ENCODE data around the gene TAC4.

The TAC4 gene, protein sequence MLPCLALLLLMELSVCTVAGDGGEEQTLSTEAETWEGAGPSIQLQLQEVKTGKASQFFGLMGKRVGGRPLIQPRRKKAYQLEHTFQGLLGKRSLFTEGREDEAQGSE

DNA sequence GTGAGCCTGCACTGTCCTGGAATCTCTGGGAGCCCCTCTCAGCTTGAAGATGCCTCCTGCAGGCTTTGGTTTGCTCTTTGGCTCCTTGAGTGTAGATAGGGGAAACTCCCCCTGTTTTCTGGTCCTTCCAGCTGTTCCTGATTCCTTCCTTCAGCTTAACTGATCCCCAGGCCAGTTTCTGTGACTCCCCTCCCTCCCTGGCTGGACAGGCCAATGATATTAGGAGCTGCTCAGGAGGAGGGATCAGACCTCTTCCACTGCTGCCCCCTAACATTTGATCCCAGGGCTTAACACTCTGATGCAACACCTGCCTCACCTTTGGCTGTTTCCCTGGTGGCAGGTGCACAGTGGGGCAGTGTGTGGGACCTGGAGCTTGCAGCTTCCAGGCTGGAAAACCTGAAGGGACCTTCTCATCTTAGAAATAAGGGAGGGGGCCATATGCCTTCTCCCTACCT, at the start of gene TAC4:
TSS of gene TAC4 (minus strand) at position 51 of the 455 bp plus-strand sequence. CDS start 52 bp downstream, outside the sequence.
- no peak for DNase-seq

DNA sequence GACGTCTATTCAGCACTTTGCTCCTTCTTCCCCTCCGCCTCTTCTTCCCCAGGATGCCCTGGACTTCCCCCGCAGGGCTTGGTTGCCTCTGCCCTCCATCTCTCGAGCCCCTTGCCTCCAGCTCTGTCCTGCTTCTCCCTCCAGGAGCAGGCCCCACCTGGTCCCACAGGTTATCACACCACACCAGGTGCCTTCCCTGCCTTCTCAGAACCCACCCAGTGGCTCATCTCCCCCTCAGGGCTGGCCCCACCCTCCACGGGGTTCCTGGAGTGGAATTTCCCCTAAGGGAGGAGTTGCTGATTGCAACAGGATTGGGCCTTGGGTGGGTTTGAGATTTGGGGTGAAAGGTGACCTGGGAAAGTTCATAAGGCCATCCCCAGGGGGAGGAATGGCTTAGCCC, 49.0 kb upstream of the TAC4 start:
- no peak for DNase-seq

DNA sequence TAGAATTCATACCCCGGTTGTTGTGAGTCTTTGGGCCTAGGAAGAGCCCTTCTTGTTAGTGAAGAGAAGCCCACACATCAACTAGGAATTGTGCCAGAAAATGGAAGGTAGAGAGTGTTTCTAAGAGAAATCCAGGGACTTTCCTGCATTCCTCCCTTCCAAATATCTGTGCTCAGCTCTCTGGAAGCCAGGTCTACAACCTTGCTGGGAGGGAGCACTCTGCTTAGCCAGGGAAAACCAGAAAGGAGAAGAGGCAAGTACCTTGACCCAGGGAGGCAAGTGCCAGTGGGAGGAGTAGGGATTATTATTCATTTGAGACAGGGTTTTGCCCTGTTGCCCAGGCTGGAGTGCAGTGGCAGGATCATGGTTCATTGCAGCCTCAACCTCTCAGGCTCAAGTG, 48.4 kb upstream of the TAC4 start:
- no peak for DNase-seq

DNA sequence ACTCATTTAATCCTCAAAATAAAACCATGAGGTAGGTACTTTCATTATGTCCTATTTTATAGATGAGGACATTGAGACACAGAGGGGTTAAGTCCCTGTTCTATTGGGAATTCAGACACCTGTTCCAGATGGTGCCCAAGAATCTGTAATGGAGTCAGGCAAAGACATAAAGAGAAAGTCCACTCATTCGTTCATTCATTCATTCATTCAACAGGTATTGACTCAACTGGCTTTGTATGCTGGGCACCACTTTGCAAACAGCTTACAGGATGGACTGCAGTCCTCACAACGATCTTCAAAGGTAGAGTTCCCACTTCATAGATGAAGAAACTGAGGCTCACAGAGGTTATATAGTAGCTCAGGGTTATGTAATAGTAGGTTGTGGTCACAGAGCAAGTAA, 47.9 kb upstream of the TAC4 start:
- no peak for DNase-seq

DNA sequence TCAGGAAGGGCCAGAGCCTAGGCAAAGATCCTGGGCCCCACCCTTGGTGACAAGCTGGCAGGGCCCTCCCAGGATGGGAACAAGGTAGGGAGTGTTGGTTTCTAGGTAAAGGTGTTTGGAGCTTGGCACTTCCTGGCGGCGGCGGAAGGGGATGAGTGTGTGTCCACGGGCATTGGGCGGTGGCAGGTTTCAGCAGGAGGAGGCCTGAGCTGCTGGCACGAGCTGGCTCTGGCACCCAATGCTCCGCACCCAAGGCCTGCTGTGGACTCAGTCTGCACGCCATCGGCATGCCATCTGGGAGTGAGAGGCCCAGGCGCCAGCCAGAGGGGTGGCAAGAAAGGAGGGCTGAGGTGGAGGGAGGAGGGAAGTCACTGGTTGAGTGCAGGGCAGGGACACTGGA, 46.9 kb upstream of the TAC4 start:
- DNase-seq, result no peak

DNA sequence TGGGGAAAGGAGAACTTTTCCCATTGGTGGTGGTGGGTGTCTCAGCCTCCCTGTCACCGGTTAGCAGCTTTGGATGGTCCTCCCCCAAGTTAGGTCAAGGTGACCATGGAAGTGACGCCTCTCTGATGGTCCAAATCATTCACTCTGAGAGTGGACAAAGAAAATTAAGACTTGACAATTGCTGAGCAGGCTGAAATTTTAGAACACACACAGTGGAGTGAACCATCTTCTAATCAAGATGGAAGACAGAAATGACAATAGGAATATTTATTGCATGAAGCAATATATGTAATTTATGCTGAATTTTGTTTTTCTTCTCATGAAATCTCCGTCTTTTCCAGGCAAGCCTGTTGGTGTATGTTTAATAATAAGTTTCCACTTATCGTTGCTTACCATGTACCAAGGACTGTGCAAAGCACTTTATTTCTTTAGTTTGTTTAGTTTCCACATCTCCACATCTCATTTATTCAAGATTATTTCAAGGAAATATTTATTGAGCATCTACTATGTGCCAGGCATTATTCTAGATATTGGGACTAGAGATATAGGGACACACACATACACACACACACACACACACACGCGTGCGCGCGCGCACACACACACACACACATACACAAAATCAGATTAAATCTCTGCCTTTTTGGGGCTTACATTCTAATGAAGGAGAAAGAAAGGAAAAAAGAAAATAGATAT, 44.0 kb upstream of the TAC4 start:
- no peak for DNase-seq

DNA sequence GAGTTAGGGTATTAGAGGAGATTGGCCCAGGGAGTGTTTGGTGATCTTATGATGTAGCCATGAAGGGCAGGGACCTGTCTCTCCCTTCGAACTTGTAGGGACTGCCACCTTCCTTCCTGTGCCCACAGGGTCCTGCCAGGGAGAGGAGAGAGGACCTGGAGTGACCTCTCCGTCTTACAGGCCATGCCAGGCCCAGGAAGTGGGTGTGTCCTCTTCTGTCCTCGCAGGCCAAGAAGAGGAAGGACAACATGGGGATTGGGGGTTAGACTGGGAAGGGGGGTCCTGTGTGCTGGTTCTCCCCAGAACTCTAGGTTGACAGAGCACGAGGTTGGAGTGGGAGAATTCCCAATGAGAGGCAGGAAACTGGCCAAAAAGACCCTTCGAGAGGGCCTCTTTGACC, 43.4 kb upstream of the TAC4 start:
- no peak for DNase-seq

DNA sequence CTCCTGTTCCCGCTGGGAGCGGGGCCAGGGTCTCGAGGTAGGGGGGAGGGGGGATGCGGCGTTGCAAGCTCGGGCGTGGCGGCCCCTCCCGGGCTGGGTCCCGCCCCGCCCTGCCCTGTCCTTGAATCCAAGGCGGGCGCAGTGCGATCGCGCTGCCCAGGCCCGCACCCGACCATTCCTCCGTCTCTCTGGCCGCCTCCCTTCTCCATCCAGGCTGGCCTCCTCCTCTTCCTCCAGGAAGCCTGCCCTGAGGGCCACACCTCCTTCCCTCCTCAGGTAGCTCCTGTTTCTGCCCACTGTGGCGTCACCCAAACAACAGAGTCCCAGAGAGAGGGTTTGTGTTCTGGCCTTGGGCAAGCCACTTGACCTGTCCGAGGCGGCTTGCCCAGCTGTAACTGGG, 43.0 kb upstream of the TAC4 start:
- no peak for DNase-seq

DNA sequence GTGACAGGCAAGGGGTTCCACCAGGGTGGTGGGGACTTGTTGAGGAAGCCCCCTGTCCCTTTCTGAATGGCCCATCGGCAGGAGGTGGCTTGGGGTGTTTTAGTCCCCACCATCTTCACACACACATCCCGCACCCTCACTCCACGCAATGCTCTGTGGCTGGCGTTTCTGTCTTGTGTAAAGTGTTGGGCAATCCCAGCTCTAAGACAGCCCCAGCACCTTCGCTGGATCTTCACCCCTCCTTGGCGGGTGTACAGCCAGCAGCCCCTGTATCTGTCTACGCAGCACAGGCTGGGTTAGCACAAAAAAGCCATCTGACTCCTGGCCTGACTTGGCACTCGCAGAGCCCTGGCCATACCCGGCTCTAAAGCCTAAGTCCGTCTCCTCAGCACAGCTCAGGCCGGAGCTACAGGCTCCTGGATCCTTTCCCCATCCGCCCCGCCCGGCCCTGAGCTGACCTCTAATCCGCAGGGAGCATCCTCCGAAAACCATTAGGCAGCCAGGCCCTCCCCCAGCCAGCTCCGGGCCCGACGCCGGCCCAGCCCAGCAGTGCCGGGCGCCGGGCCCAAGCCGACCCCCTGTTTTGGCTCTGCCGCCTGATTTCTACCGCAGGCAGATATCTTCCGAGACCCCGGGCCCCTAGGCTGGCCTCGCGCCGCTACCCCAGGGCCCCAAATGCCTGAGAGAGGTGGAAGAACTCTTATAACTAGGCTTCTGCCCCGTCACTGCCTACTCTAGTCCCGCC, 42.4 kb upstream of the TAC4 start:
- DNase-seq, result no peak

DNA sequence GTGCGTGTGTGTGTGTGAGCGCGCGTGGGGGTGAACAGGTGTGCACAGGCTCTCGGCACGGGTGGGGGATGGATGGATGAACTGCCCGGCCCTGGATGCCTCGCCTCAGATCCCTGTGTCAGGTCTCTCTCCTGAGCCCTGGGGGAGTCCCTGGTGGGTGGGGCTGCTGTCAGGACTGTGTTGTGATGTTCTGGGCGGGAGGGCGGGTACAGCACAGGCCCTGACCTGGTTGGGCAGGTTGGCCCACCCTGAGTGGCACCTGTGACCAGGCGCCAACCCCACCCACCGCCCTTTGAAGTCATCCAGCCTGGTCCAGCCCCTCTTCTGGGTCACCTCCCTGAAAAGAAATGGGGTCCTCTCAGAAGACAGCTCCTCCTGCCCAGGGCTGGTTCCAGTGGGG, 41.6 kb upstream of the TAC4 start:
- DNase-seq, result no peak

DNA sequence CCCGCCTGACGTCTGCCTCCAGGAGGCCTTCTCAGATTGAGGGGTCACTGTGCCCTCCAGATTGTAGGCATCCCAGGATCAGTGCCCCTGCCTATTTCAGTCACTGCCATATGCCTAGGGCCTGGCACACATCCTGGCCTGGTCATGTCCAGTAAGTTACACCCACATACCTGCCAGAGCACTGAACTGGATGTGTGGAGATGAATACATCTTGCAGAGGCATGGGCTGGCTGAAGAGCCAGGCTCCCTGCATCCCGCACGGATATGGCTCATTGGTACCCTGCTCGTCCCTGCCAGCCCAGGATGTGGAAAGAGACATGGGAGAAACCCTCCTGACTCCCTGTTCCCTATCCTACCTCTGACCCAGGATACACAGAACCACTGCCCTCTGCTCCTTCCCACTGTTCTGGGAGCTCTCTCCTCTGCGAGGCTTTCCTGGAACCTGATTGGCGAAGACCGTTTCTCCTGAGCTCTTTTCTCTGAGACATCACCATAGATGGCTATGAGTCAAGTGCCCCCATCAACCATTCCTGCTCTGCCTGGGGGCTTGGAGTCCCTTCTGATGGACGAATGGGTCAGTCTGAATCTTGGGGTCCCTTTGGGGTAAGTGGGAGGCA, 40.0 kb upstream of the TAC4 start:
- DNase-seq, result no peak

DNA sequence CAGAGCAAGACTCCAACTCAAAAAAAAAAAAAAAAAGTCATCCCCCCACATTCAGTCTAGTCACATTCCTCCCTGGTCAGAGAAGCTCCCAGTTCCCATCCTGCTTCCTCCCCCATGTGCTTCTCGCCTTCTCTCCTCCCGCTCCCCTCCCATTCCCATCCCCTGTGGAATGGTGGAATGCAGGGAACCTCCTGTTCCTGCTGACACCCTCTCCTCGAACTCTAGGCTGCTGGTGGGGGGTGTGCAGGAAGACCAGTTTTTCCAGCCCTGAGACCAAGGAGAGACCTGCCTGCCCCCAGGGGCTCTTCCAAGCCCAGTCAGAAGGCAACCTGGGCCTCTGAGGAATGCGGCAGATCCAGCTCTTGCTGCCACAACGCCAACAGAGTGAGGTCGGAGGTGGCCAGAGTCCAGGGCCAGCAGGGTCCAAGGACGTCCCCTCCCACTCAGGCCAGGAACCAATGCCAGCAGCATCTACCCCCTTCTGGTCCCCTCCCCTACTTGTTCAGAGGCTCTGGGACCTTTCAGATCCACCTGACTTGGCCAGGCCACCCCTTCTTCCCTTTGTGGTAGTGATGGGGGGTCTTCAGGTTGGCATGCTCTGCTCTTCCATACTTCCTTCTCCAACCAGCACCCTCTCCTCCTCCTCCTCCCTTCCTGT, 39.3 kb upstream of the TAC4 start:
- no peak for DNase-seq

DNA sequence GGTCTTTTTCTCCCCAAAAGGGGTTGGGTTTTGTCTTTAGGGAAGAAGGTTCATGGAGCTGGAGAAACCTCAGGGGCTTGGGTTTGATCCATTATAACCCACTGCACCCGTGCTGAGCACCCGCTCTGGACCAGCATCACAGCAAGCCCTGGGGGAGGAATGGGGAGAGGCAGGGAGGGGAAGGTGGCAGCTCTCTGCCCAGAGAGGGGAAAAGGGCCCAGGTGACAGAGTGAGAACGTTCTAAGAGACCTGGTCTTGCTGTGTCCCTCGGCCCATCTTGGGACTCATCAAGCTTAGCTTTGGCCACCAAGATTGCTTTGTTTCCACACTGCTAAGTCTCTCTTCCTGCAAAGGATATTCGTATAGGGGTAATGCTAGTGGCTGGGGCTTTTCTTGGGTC, 38.2 kb upstream of the TAC4 start:
- DNase-seq, result no peak

DNA sequence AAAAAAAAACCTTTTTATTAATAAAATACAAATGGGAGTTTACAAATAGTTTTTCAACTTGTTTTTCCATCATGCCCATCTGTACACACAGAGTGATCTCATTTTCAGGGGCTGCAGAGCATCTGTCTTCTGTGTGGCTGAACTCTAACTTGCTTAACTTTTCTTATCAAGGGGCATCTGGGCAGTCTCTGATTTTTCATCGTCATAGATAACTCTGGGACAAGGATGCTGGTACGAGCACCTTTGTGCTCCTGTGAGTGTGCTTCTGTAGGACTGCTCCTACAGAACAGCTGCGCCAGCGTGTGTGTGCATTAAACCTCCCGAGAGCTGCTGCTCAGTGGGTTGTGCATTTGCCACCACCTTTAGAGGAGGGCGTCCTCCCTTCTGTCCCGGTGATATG, 34.6 kb upstream of the TAC4 start:
- no peak for DNase-seq

DNA sequence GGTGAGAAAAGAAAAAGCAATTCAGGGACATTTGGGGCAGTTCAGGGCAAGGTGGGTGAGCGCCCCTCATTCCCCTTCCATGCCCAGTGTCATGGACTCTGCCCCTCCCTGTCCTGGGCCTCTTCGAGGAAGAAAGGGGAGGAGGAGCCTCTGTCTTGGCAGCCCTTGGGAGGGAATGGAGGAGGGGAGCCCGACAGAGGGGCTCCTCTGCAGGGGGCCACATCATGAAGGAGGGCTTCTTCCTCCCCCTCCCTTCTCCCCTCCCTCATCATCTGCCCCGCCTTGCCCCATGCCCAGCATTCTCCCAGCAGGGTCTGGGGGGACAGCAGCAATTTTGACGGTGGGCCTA, 33.2 kb upstream of the TAC4 start:
- no peak for DNase-seq

DNA sequence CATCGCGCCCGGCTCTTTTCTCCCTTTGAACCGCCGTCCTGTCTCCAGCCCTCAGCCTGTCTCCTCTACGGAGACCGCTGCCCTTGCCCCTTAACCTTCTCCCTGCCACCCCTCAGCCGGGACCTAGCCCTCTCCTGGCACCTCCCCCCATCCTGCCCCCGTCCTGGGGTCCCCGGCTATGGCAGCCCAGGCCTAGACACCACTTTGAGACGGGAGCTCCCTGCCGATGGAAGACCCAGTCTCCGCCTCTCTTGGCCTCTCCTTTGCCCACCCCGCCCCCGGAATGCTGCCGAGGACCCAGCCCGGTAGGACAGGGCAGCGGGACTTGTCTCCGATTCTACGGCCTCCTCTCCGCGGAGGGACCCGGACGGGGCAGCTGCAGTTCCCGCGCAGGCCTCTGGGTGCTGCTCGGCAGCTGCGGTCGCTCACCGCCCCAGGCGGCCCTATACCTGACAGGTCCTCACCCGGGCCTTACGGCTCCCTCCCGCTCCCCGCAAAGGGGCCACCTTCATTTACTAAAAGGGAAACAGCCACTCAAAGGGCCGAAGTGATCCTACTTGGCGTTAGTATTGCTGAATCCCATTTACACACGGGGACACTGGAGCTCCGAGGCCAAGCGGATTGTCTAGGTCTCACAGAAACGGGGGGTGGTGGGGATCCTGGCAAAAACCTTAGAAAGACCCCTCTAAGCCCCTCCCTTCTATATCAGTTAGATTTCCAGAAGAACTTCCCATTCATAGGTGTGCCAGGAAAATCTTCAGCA, 32.6 kb upstream of the TAC4 start:
- peak; percentile 42 for DNase-seq

DNA sequence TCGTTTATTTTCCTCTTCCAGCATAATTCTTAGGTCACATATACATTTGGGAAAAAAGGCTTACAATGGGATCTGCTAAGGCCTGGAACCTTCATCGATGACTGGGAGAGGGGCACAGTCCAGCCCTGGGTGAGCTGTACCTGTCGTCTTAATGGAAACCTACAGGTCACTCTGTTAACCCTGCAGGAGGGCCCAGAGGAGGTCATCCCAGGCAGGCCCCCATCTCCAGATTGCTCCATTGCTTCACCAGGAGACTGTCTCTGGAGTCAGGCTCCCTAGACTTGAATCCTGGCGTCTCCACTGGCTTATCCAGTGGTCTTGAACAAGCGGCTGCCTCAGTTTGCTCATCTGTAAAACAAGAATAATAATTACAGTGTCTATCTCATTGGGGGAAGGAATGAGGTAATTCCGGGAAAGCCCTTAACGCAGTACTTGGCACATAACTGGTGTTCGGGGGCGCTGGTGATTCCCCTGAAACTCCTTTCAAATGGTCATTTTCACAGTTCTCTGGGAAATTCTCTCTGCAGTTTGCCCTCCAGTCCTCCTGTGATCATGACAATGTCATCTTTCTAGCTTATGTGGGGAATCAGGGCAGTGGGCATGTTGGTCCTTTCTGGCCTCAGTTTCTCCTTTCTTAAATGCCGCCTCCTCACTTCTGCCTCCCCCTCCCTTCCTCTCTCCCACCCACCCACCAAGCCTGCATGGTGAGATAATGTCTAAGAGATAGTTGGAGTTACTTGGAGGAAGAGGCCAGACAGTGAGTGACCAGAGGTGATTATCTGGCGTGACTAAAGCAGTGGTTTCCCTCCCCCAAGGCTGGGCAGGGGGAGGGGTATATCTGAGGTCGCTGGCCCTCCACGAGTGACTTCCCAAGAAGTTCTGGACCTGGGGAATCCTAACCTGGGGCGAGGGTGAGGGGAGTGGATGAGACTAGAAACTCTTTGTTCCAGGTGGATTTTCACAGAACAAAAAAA, 31.3 kb upstream of the TAC4 start:
- no peak for DNase-seq

DNA sequence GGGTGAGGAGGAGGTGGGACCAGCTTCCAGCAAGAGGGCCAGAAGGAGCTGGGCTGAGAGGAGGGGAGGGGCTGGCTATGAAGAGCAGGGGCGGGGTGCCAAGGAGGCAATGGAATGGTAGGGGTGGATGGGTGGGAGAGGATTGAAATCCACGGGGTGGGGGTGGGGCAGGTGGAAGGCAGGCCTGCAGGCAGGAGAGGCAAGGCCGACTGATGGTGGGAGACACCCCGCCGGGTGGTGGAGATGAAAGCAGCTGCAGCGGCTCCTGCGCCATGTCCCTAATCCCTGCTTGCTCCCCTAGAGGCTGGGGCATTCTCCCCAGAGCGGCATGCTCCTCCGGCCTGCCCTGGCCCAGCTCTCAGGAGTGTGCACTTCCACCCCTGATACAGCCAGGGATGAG, 27.8 kb upstream of the TAC4 start:
- DNase-seq, result no peak

DNA sequence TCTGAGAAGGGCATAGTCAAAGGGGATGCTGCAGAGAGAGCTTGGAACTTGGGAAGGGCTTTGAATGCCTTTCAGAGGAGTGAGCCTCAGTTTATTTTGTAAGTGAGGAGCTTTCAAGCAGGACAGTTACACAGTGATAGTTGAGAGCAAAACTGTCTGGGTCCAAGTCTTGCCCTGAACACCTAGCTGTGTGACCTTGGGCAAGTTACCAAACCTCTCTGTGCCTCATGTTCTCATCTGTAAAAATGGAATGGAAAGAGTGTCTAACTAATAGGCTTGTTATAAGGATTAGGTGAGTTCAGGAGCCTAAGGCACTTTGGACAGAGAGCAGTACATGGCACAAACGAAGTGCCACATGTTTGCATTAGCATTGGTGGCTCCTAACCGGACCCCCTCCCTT, 27.0 kb upstream of the TAC4 start:
- DNase-seq, result no peak

DNA sequence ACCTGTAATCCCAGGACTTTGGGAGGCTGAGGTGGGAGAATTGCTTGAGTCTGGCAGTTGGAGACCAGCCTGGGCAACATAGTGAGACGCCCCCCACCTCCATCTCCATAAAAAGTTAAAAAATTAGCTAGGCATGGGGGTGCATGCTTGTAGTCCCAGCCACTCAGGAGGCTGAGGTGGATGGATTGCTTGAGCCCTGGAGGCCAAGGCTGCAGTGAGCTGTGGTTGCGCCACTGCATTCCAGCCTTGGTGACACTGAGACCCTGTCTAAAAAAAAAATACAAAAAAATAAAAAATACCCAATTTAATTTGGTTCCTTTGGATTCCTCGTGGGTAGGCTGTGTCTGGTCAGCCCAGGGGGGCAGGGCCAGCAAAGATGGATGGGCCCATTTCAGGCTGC, 26.1 kb upstream of the TAC4 start:
- no peak for DNase-seq

DNA sequence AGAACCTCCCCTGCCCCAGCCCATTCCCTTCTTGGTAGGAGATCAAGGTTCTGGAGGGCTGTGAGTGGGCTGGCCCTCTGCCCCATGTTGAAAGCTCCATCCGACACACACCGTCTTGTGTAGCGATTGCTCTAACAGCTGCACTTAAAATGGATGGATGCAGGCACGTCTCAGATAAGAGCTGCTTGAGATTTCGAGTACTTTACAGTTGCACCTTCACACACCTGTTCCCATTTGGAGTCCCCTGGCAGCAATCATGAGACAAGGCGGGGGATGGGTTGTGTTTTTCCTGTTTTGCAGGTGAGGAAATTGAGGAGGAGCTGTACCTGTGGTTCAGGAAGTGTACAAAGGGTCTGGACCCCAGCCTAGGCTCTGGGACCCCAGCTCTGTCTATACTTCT, 25.6 kb upstream of the TAC4 start:
- DNase-seq, result no peak
